Measurements from ENCODE around the gene ADAM15. TPM values are rescaled to one million over a fixed set of nuclear protein-coding genes. Genes with fewer than 3 reads are reported as not detected.

The ADAM15 gene
- total RNA-seq, 2 experiments from 2014 or later = 29.7 to 29.8 TPM

GRCh38 chr1:155083865-155084721, 33.0 kb downstream of the ADAM15 start:
- DNase-seq = peak; percentile 59
- POLR2A ChIA-PET = interaction anchor here (1.0 to 1.3 kb wide), 3 partner anchors 12 to 148 kb away, joined by 3 to 4 read pairs (median 4); partner anchors contain the start of gene PMVK
- H3K9me3 Mint-ChIP-seq (ENCODE audit: insufficient read depth) = no peaks in the 10 kb centered on the region
- H3K4me3 Mint-ChIP-seq = peak overlapping the region; percentile 91
- H3K27ac Mint-ChIP-seq = peak overlapping the region; percentile 95
- H3K36me3 Mint-ChIP-seq (ENCODE audit: low read depth) = peaks cover 3% of the 10 kb centered on the region
- CTCF ChIA-PET = interaction anchor here (0.8 to 4.8 kb wide), 33 partner anchors 12 to 756 kb away, joined by 3 to 201 read pairs (median 6); partner anchors contain the start of genes ADAM15, CLK2, DCST1 and DCST2
- H3K27me3 Mint-ChIP-seq (ENCODE audit: low read depth) = peaks cover 37% of the 10 kb centered on the region
- peak; percentile 1 for ATAC-seq
- H3K4me1 Mint-ChIP-seq (ENCODE audit: low read depth) = peaks cover 49% of the 10 kb centered on the region

- DNase-seq (peak; percentile 96), ATAC-seq (peak; percentile 86)
- Mint-ChIP-seq H3K27ac (peak overlapping the region; percentile 95), H3K27me3 (ENCODE audit: low read depth) (peaks cover 28% of the 10 kb centered on the region), H3K4me1 (ENCODE audit: low read depth) (peaks cover 41% of the 10 kb centered on the region), H3K9me3 (ENCODE audit: insufficient read depth) (no peaks in the 10 kb centered on the region), H3K4me3 (peak overlapping the region; percentile 91), H3K36me3 (ENCODE audit: low read depth) (no peaks in the 10 kb centered on the region)
- POLR2A ChIA-PET = interaction anchor here (0.9 to 1.3 kb wide), 6 partner anchors 13 to 148 kb away, joined by 3 to 4 read pairs (median 3); partner anchors contain the start of gene PMVK
- CTCF ChIA-PET = interaction anchor here (0.5 to 4.8 kb wide), 61 partner anchors 11 to 756 kb away, joined by 3 to 201 read pairs (median 4); partner anchors contain the start of genes ADAM15, CLK2, DCST1 and DCST2
Observed at GRCh38 chr1:155084722-155085503, 33.8 kb downstream of the ADAM15 start.

- peaks cover 27% of the 10 kb centered on the region for H3K27me3 Mint-ChIP-seq (ENCODE audit: low read depth)
- DNase-seq (peak; percentile 80), ATAC-seq (peak; percentile 24)
- CTCF ChIA-PET = interaction anchor here (0.7 to 4.8 kb wide), 47 partner anchors 10 to 627 kb away, joined by 3 to 201 read pairs (median 5); partner anchors contain the start of genes ADAM15, DCST1, DCST2 and DPM3
- POLR2A ChIA-PET = interaction anchor here (0.9 to 1.3 kb wide), 5 partner anchors 26 to 149 kb away, joined by 3 to 4 read pairs (median 3); partner anchors contain the start of gene PMVK
- H3K4me1 Mint-ChIP-seq (ENCODE audit: low read depth) = peaks cover 40% of the 10 kb centered on the region
- H3K4me3 Mint-ChIP-seq = peak overlapping the region; percentile 91
- H3K36me3 Mint-ChIP-seq (ENCODE audit: low read depth) = no peaks in the 10 kb centered on the region
- H3K27ac Mint-ChIP-seq = peak overlapping the region; percentile 95
- no peaks in the 10 kb centered on the region for H3K9me3 Mint-ChIP-seq (ENCODE audit: insufficient read depth)
Observed at GRCh38 chr1:155085504-155086127, 34.5 kb downstream of the ADAM15 start.

- Mint-ChIP-seq H3K27me3 (ENCODE audit: low read depth) (peaks cover 23% of the 10 kb centered on the region), H3K9me3 (ENCODE audit: insufficient read depth) (no peaks in the 10 kb centered on the region), H3K27ac (peak overlapping the region; percentile 78), H3K4me3 (peak overlapping the region; percentile 91), H3K36me3 (ENCODE audit: low read depth) (no peaks in the 10 kb centered on the region), H3K4me1 (ENCODE audit: low read depth) (peaks cover 38% of the 10 kb centered on the region)
- POLR2A ChIA-PET = no interaction called here
- DNase-seq (peak; percentile 89), ATAC-seq (peak; percentile 13)
- CTCF ChIA-PET = interaction anchor here (1.0 to 4.8 kb wide), 15 partner anchors 9 to 164 kb away, joined by 3 to 201 read pairs (median 15); partner anchors contain the start of genes ADAM15, EFNA4, KRTCAP2 and LENEP
Observed at GRCh38 chr1:155086128-155086741, 35.1 kb downstream of the ADAM15 start.

GRCh38 chr1:155086856-155087535, 35.9 kb downstream of the ADAM15 start:
- CTCF ChIA-PET = interaction anchor here (1.1 to 4.8 kb wide), 9 partner anchors 9 to 164 kb away, joined by 3 to 201 read pairs (median 18); partner anchors contain the start of genes EFNA4, KRTCAP2, SLC50A1 and TRIM46

GRCh38 chr1:155091071-155092051, 40.2 kb downstream of the ADAM15 start:
- no peak overlapping the region for H3K4me3 Mint-ChIP-seq
- ATAC-seq = peak; percentile 84

More at GRCh38 chr1:155086856-155087535, 35.9 kb downstream of the ADAM15 start:
- H3K36me3 Mint-ChIP-seq (ENCODE audit: low read depth) = no peaks in the 10 kb centered on the region
- no peak for DNase-seq
- H3K4me1 Mint-ChIP-seq (ENCODE audit: low read depth) = peaks cover 38% of the 10 kb centered on the region
- no peak overlapping the region for H3K27ac Mint-ChIP-seq
- H3K4me3 Mint-ChIP-seq = no peak overlapping the region
- H3K27me3 Mint-ChIP-seq (ENCODE audit: low read depth) = peaks cover 18% of the 10 kb centered on the region
- POLR2A ChIA-PET = no interaction called here
- ATAC-seq = no peak
- H3K9me3 Mint-ChIP-seq (ENCODE audit: insufficient read depth) = no peaks in the 10 kb centered on the region

GRCh38 chr1:155092131-155092530, 41.0 kb downstream of the ADAM15 start:
- ATAC-seq (no peak), DNase-seq (no peak)
- Mint-ChIP-seq H3K27me3 (ENCODE audit: low read depth) (peaks cover 16% of the 10 kb centered on the region), H3K27ac (no peak overlapping the region), H3K36me3 (ENCODE audit: low read depth) (no peaks in the 10 kb centered on the region), H3K9me3 (ENCODE audit: insufficient read depth) (no peaks in the 10 kb centered on the region), H3K4me3 (no peak overlapping the region), H3K4me1 (ENCODE audit: low read depth) (peaks cover 7% of the 10 kb centered on the region)
- ChIA-PET CTCF (interaction anchor here (0.6 to 5.8 kb wide), 33 partner anchors 11 to 135 kb away, joined by 3 to 166 read pairs (median 7); partner anchors contain the start of genes ADAM15, EFNA1, EFNA3 and KRTCAP2), POLR2A (interaction anchor here (0.6 to 1.9 kb wide), 2 partner anchors 29 to 75 kb away, joined by 3 to 4 read pairs; no protein-coding TSS in a partner anchor)

More at GRCh38 chr1:155091071-155092051, 40.2 kb downstream of the ADAM15 start:
- peaks cover 8% of the 10 kb centered on the region for H3K4me1 Mint-ChIP-seq (ENCODE audit: low read depth)
- CTCF ChIA-PET = interaction anchor here (0.6 to 5.8 kb wide), 50 partner anchors 9 to 507 kb away, joined by 3 to 166 read pairs (median 4); partner anchors contain the start of genes ADAM15, DPM3, EFNA1 and EFNA3
- H3K27me3 Mint-ChIP-seq (ENCODE audit: low read depth) = peaks cover 16% of the 10 kb centered on the region
- H3K9me3 Mint-ChIP-seq (ENCODE audit: insufficient read depth) = no peaks in the 10 kb centered on the region
- no peak overlapping the region for H3K27ac Mint-ChIP-seq
- POLR2A ChIA-PET = interaction anchor here (0.6 to 1.9 kb wide), 2 partner anchors 28 to 76 kb away, joined by 3 to 4 read pairs; no protein-coding TSS in a partner anchor
- H3K36me3 Mint-ChIP-seq (ENCODE audit: low read depth) = no peaks in the 10 kb centered on the region
- DNase-seq = peak; percentile 85

GRCh38 chr1:155092641-155093040, 41.5 kb downstream of the ADAM15 start:
- ATAC-seq (no peak), DNase-seq (no peak)
- no peaks in the 10 kb centered on the region for H3K36me3 Mint-ChIP-seq (ENCODE audit: low read depth)
- H3K4me3 Mint-ChIP-seq = no peak overlapping the region
- H3K9me3 Mint-ChIP-seq (ENCODE audit: insufficient read depth) = no peaks in the 10 kb centered on the region
- peaks cover 7% of the 10 kb centered on the region for H3K4me1 Mint-ChIP-seq (ENCODE audit: low read depth)
- ChIA-PET POLR2A (interaction anchor here (1.9 kb wide), 1 partner anchor 74 kb away, joined by 4 read pairs; no protein-coding TSS in a partner anchor), CTCF (interaction anchor here (1.7 to 5.8 kb wide), 9 partner anchors 14 to 83 kb away, joined by 4 to 166 read pairs (median 10); partner anchors contain the start of genes EFNA3, KRTCAP2, SLC50A1 and TRIM46)
- no peak overlapping the region for H3K27ac Mint-ChIP-seq
- peaks cover 16% of the 10 kb centered on the region for H3K27me3 Mint-ChIP-seq (ENCODE audit: low read depth)

Data from activated CD8-positive, alpha-beta T cell treated with anti-CD3 and anti-CD28 coated beads, Interleukin-2, amount 10 ng/mL, durations not matched to agents 7 days and 5 days (primary cell).